ENCODE measurements around the gene PHLDB3.
"Not testable (repeated sequence)": the region's sequence is repeated elsewhere in the genome, so short reads cannot be mapped to it uniquely, and the experiment has no call there.

Gene PHLDB3

DNA sequence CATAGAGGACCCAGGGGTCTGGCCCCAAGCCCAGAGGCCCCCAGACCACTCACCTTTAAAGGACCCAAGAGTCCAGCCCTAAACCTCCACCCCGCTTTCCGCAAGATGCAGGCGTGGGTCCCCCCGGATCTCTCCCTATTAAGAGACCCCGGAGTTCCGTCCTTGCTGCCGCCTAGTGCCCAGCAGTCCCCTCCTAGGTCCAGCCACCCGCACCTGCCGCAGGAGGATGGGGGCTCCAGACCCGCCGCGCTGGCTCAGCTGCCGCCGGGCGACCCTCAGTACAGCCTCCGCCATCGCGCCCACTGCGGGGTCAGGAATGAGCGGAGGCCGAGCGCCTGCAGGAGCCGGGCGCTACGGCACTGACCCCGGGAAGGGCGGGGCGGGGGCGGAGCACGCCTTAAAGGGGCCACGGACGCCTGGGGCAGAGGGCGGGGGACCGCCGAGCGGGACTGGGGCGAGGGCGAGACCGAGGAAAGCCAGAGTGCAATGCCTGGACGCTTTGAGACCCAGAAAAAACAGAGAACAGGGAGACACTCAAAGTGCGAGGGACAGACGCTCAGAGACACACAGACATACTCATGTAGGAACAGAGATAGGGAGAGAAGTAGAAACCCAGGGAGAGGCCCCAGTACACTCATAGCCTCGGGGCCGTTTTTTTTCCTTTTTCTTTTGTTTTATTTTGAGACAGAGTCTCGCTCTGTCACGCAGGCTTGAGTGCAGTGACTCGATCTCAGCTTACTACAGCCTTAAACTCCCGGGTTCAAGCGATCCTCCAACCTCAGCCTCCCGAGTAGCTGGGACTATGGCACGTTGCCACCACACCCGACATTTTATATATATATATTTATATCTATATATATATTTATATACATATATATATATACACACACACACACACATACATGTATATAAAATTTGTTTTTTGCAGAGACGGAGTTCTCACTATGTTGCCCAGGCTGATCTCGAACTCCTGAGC is 22.6 kb upstream of the PHLDB3 start, which contains the start of gene ETHE1:
TSS of gene ETHE1 (minus strand) at position 318 of the 976 bp plus-strand sequence. CDS start at position 294, 24 bp downstream.
- peak; percentile 67 for DNase-seq

DNA sequence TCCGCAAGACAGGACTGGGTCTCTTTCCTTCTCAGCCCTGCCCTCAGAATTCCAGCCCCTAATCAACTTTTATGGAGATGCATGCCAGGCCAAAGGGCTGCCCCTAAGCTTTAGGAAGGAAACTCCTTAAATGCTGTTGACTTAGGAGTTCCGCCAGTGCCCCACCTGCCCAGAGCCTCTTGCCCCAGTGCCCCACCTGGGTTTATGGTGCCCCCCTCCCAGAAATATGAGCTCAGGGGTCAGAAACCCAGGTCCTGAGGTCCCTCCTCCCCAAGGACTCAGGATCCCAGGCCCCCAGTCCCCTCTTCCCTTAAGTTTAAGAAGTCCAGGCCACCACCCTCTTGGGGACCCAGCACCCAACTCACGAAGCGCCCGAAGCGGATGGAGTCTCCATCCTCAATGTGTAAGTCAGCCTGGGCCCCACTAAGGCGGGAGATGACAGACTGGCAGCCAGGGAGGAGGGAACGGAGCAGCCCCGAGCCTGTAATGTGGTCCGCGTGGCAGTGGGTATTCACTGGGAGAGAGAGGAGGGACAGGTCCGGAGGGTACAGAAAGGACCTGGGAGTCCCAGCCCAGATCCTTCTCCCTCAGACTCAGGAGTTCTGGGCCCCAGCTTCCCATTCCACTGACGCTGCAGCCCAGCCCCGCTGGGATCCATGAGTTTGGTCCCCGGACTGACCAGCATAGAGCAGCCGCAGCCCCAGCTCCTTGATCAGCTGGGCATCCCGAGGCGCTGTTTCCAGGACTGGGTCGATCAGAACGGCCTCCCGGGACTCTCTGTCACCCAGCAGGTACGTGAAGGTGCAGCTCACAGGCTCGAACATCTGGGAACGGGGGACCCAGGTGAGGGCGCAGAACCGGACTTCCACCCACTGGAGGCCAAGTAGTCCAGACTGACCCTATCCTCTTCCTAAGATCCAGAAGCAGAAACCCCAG is 21.6 kb upstream of the PHLDB3 start:
- DNase-seq, result no peak

DNA sequence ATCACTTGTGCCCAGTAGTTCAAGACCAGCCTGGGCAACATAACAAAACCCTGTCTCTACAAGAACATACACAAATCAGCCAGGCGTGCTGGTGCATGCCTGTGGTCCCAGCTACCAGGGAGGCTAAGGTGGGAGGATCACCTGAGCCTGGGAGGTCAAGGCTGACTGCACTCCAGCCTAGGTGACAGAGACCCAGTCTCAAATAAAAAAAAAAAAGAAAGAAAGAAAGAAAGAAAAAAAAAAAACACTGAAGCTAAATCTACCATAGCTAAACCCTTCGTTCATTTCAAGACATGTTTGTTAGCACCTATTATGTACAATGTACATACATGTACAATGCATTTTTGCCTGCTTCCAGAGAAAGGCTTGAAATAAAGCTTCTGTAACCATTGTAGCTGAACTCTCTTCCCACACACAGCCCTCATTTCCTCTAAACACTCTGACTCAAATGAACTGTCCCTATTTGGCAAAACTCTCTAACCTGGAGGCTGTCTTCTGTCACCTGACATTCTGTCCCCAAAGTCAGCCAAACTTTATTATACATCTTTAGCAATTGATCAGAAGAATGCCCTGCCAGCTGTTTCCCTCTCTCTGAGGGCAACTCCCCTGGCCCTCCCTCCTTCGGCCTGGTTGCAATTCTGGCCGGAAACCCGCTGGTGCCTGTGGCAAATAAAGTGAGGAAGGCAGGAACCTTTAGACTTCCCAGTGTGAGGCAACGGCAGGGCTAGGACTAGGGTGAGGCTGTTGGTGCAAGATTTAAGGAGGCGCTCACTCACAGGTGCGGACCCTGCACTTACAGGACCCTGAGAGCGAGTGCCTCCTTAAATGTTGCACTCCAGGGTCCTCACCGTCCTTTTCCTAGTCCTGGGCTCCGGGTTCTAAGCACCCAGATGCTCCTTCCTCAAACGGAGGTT is 20.6 kb upstream of the PHLDB3 start:
- DNase-seq, result peak; percentile 49

DNA sequence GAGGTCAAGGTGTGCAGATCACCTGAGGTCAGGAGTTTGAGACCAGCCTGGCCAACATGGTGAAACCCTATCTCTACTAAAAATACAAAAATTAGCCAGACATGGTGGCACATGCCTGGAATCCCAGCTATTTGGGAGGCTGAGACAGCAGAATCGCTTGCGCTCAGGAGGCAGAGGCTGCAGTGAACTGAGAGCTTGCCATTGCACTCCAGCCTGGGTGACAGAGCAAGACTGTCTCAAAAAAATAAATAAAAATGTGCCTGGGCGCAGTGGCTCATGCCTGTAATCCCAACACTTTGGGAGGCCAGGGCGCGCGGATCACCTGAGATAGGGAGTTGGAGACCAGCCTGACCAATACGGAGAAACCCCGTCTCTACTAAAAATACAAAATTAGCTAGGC is 19.1 kb upstream of the PHLDB3 start:
- not testable (repeated sequence) for DNase-seq

DNA sequence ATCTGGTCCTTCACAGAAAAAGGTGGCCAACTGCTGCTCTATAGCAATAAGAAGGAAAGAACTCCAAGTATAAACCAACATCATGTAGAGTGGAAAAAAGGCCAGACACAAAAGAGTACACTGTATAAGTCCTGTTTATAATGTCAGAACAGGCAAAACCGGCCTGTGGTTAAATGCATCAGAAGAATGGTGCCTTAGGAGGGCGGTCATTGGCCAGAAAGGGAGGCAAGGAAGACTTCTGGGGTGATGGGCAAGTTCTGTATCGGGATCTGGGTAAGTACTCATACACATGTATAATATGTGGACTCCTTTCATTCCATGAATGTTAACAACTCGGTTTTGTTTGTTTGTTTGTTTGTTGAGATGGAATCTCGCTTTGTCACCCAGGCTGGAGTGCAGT is 18.4 kb upstream of the PHLDB3 start:
- no peak for DNase-seq

DNA sequence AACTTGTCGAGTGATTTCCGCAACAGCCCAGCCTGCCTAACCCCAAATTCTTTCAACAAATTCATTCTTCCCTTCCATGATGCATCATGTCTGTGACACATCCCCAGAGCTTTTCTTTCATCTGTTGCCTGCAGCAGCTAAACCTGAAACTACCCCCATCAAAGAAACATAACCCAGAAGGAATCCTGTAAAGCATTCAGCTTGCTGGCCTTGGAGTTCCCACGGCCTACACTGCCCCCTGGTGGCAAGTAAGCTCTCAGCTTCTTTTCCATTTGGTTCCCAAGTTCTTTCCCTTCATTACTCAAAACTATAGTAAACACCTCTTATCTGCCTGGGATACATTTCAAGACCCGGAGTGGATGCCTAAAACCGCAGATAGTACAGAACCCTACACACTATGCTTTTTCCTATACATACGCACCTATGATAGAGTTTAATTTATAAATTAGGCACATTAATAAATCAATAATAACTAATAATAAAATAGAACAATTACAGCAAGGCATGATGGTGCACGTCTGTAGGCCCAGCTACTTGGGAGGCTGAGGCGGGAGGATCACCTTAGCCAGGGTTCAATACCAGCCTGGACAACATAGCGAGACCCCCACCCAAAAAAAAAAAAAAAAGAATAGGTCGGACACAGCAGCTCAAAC is 15.0 kb upstream of the PHLDB3 start:
- peak; percentile 81 for DNase-seq

DNA sequence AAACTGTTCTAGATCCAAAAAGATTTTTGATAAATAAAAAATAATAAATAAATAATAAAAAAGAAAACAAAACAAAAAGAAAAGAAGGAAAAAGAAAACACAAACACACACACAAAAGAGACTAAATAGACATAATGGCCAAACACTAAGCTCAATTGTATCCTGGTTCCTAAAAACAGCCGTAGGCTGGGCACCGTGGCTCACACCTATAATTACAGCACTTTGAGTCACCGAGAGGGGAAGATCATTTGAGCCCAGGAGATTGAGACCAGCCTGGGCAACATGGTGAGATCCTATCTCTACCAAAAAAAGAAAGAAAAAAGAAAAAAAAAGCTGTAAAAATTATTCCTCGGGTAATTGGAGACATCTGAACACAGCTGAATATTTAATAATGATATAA is 13.5 kb upstream of the PHLDB3 start:
- DNase-seq, result no peak

DNA sequence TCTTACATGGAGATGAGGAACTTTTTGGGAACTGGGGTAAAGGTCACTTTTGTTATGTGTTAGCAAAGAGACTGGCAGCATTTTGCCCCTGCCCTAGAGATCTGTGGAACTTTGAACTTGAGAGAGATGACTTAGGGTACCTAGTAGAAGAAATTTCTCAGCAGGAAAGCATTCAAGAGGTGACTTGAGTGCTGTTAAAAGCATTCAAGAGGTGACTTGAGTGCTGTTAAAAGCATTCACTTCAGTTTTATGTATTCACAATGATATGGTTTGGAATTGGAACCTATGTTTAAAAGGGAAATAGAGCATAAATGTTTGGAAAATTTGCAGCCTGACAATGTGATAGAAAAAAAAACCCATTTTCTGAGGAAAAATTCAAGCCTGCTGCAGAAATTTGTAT is 7.9 kb upstream of the PHLDB3 start:
- not testable (repeated sequence) for DNase-seq

DNA sequence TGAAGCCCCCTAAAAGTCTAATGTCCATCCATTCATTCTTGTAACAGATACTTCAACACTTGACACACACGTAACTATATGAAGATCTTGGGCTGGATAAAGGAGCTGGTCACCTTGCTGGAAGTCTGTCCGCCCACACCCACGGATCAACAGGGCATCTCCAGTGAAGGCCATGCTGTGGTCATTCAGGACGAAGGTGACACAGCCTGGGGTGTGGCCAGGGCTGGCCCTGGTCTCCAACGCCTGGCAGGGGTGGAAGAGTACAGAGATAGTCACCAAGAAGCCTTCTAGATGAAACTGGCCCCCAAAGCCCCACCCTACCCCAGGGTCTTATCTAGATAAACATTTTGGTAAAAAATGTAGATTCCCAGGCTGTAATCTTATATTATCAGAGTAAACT is 6.8 kb upstream of the PHLDB3 start:
- DNase-seq, result no peak

DNA sequence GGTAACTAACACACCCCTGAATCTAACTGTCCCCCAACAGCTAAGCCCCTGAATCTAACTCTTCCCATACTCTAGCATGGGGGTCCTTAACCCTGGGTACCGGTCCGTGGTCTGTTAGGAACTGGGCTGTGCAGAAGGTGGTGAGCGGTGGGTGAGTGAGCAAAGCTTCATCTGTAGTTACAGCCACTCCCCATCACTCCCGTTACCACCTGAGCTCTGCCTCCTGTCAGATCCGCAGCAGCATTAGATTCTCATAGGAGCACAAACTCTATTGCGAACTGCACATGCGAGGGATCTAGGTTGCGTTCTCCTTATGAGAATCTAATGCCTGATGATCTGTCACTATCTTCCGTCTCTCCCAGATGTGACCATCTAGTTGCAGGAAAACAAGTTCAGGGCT is 6.2 kb upstream of the PHLDB3 start:
- no peak for DNase-seq

DNA sequence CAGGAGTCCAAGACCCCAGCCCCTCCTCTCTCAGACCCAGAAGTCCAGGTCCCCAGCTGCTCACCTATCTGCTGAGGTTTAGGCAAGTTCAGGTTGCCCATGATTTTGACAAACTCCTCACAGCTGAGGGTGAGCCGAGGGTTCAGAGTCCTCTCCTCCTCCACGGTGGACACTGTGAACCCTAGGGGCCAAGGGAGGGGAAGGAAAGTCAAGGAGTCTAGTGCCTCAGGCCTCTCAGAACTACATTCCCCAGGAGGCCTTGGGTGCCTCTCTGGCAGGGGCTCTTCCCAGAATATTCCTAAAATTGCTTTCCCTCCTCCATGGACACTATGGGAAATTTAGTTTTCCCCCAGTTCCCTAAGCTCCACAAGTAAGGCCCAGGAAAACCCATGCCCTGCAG is 3.3 kb upstream of the PHLDB3 start:
- DNase-seq, result no peak

DNA sequence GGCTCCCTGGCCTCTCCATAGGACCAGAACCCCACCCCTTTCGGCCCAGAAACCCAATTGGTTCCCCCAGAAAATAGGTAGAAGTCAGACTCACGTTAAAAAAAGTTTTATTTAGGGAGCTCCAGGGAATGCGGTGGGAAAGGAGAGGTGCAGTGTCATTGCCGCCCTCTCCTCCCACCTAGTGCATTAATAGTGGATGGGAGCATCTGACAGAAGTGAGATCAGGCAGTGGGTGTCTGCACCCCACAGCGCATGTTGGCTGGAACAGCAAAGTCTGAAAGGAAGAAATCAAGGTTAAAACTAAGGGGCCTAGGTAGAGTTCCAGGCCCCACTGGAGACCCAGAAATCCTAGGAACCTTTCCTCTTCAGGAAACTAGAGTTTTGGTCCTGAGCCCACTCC is 2.1 kb upstream of the PHLDB3 start:
- DNase-seq, result no peak

DNA sequence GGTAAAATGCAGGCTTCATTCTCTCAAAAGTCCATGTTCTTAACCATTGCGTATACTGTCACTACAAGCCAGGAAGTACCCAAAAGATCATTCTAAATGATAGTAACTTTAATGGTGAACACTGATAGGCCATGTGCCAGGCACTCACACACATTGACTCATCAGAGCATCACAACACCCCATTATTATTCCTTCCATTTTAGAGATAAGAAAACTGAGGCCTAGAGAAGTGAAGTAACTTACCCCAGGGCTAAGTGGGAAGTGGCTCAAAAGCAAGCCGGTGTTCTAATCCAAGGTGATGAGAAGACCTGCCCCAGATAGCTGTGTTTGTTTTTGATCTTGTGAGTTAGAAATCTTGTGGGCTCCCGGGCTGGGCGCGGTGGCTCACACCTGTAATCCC is 1.4 kb upstream of the PHLDB3 start:
- no peak for DNase-seq

DNA sequence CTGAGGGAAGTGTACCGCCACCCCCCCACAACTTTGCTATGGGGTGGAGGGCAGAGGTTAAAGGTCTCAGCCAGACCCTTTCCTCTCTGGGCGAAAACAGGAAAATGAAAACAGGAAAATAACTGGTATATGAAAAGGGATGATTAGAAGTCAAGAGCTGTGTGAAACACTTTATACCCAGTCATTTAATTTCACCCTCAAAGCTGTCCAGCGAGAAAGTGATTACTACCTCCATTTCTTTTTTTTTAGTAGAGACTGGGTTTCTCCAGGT is 575 bp upstream of the PHLDB3 start:
- DNase-seq, result no peak

DNA sequence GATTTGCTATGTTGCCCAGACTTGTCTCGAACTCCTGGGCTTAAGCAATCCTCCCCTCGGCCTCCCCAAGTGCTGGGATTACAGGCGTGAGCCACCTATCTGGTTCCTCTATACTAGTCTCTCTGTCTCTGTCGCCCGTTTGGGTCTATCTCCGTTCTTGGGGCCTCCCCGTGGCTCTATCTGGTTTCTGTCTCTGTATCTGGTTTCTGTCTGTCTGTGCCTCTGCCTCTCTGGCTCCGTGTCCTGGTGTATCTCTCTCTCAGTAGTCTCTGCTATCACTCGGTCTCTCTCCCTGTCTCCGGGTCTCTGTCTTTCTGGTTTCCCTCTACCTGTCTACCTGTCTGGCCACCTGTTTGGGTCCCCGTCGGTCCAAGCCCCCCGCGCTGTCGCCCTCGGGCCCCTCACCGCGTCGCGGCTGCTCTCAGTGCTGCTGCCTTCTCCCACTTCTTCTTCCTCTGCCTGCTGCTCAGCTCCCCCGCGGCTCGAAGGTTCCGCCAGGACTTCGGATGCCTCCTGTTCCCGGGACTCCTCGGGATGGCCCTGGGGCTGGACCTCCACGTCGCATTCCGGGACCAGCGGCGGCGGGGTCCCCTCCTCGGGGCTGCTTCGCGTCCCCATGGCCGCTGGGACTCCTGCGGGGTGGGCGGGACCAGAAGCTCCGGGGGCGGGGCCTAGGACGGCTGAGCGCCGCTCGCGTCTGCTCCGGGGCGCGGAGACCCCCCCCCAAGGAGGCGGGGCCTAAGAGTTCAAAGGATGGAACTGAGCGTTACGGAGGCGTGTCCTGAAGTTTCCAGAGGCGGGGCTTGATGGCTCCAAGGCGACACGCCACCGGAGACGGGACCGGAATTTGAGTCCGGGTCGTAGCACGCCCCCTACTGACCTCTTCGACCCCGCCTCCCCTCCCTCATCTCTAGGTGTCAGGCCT is 783 bp downstream of the PHLDB3 start:
- peak; percentile 98 for DNase-seq

DNA sequence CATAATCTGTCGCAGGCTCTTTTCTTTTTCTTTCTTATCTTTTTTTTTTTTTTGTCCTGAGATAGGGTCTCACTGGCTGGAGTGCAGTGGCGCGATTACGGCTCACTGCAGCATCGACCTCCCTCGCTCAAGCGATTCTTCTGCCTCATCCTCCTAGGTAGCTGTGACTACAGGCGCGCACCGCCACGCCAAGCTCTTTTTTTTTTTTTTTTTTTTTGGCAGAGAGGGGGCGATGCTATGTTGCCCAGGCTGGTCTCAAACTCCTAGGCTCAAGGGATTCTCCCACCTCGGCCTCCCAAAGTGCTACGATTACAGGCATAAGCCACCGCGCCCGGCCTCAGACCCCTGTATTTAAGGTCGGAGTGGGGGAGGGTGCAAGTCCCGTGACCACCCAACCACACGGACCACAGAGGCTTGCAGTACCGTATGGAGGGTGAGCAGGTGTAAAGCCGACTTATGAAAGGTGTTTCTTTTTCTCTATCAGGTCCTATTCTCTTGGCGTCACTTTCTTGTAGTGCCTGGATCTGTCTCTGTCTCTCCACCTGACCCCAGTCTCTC is 2.0 kb downstream of the PHLDB3 start:
- no peak for DNase-seq

DNA sequence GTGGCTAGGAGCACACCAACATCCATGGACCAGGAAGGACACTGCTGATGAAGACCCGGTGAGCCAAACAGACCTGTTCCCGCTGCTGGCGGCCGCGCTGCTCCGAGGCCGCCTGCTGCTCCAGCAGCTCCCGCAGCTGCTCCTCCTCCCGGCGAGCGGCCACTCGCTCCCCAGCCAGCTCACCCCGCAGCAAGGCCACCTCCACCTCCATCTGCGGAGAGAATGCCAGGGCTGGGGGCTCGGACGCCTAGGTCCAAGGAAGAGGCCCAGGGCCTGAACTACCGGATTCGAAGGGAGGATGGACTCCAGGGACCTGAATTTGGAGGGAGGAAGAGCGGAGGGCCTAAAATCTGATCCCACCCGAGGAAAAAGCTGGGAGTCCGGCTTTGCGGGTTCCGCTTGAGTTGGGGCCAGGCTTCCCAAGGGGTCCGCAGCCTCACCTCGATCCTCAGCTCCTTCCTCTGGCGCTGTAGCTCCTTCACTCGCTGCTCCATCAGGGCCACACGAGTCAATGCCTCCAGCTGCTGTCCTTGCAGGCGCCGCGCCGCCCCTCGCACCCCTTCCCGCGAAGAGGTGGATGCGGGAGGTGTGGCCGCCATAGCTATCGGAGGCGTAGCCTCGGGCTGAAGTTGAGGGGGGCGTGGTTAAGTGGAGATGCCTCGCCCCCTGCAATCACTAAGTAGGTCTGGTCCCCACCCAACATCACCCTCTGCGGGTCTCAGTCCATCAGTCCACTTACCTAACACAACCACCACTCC is 2.7 kb downstream of the PHLDB3 start:
- no peak for DNase-seq

DNA sequence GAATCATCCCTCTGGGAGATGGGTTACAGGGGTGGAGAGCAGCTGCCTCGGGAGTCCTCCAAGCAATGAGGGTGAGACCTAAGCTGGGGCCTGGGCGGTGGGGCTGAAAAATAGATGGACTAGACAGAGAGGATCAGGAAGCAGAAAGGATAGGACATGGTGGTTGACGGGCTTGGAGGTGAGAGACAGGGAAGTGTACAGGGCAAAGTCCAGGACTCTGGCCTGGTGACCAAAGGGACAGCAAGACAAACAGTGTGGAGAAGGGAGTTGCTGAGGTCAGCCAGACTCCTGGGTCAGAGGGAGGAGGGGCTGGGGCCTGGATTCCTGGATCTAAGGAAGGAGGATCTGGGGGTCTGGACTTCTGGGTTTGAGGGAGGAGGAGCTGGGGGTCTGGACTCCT is 5.5 kb downstream of the PHLDB3 start:
- DNase-seq, result no peak

DNA sequence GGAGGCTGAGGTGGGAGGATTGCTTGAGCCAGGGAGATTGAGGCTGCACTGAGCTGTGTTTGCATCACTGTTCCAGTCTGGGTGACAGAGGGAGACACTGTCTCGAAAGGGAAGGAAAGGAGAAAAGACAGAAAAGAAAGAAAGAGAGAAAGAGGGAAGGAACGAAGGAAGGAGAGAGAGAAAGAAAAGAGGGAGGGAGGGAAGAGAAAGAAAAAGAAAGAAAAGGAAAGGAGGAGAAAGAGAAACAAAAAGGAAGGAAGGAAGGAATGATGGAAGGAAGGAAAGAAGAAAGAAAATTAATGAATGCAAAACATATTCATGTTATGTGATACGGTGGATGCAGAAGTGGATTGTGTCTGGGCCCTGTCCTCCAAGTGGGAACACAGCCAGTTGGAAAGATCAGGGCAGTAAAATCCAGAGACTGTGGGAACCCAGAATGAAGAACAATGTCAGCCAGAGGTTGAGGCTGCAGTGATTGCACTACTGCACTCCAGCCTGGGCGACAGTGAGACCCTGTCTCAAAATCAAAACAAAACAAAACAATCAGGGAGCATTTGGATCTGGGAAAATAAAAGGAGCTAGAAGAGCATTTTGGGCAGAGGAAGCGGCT is 6.2 kb downstream of the PHLDB3 start:
- DNase-seq, result no peak

DNA sequence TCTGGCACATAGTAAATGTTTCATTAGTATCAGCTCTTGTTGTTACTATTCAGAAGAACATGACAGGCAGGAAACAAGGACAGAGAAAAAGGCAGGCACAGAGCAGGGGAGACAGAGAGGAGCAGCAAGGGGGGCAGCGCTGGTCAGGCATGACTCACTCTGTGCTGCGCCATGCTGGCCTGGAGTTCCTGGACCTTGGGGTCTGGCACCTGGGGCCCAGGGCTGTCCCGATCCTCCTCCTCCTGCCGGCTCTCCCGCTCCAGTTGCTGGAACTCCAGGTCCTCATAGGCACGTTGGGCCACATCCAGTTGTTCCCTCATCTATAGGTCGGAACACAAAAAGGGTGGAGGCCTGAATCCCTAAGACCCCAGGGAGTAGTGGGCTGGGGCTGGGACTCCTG is 7.6 kb downstream of the PHLDB3 start:
- DNase-seq, result no peak

All from CD4-positive, alpha-beta T cell treated with Interleukin-17A for 1 hour (primary cell).